Measurements from ENCODE around the gene NBL1.

DNA sequence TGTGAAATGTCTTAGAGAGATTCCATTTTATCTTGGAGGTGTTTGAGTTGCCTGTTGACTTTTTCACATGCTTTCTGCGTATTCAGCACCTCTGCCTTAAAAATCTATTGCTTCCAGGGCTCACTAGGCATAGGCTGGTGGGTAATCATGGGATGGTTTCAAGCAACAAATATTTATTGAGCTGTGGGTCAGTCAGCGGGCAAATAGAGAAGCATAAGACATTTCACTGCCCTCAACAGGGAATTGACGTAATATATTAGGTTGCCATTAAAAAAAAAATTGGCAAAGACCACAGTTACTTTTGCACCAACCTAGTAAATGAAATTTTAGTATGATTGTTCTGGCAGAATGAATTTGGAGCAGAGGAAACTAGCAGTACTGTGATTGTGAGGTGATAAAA, 44.3 kb upstream of the NBL1 start:
- TF ChIP-seq, protein P1, sequence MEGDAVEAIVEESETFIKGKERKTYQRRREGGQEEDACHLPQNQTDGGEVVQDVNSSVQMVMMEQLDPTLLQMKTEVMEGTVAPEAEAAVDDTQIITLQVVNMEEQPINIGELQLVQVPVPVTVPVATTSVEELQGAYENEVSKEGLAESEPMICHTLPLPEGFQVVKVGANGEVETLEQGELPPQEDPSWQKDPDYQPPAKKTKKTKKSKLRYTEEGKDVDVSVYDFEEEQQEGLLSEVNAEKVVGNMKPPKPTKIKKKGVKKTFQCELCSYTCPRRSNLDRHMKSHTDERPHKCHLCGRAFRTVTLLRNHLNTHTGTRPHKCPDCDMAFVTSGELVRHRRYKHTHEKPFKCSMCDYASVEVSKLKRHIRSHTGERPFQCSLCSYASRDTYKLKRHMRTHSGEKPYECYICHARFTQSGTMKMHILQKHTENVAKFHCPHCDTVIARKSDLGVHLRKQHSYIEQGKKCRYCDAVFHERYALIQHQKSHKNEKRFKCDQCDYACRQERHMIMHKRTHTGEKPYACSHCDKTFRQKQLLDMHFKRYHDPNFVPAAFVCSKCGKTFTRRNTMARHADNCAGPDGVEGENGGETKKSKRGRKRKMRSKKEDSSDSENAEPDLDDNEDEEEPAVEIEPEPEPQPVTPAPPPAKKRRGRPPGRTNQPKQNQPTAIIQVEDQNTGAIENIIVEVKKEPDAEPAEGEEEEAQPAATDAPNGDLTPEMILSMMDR (IDR thresholded peaks at IDR 0.05): no peak
- no peak for TF ChIP-seq POLR2A (IDR thresholded peaks at IDR 0.05)
